Measurements from ENCODE around the gene TMEM231.

TMEM231 gene

GRCh38 chr16:75491876-75492275, 64.2 kb downstream of the TMEM231 start:
- Histone ChIP-seq H3K56ac (ENCODE audit: low read length) (no peak overlapping the region), H3K4me1 (ENCODE audit: control insufficient read depth, low read depth, low read length) (peaks cover 2% of the 10 kb centered on the region), H4K8ac (ENCODE audit: low read depth, low read length) (no peak overlapping the region), H2BK15ac (replicated peaks; ENCODE audit: low read depth) (no peak overlapping the region), H3K9ac (ENCODE audit: low read length) (no peak overlapping the region), H3K79me1 (ENCODE audit: low read length) (no peaks in the 10 kb centered on the region), H3K4me2 (ENCODE audit: low read length) (no peak overlapping the region), H2BK5ac (ENCODE audit: low read length) (no peak overlapping the region), H3K23ac (ENCODE audit: low read length) (no peak overlapping the region), H3K18ac (ENCODE audit: low read length) (no peak overlapping the region), H3K27me3 (ENCODE audit: insufficient read depth, low read length, poor library complexity) (no peaks in the 10 kb centered on the region), H3K36me3 (ENCODE audit: control insufficient read depth, insufficient read depth, low read length) (no peaks in the 10 kb centered on the region), H2BK120ac (ENCODE audit: low read depth, low read length) (no peak overlapping the region), H2AK5ac (ENCODE audit: low read length) (no peak overlapping the region), H3K4me3 (ENCODE audit: low read length) (no peak overlapping the region), H3K4ac (ENCODE audit: low read depth, low read length) (no peak overlapping the region), H3K79me2 (ENCODE audit: control insufficient read depth, insufficient read depth, low read length) (no peaks in the 10 kb centered on the region), H3K27ac (ENCODE audit: low read depth, low read length) (no peak overlapping the region), H4K5ac (ENCODE audit: low read length) (no peak overlapping the region)
- WGBS (ENCODE audit: extremely low coverage, insufficient coverage, low lambda C conversion rate), result no CpG with 5 or more reads among the region's 1 CpG
- peak; percentile 92 for DNase-seq

- H3K79me1 ChIP-seq (ENCODE audit: low read length), result no peaks in the 10 kb centered on the region
- no peak overlapping the region for H2BK15ac ChIP-seq (replicated peaks; ENCODE audit: low read depth)
- H3K27me3 ChIP-seq (ENCODE audit: insufficient read depth, low read length, poor library complexity), result no peaks in the 10 kb centered on the region
- no peak overlapping the region for H3K4me3 ChIP-seq (ENCODE audit: low read length)
- H3K27ac ChIP-seq (ENCODE audit: low read depth, low read length), result no peak overlapping the region
- H3K36me3 ChIP-seq (ENCODE audit: control insufficient read depth, insufficient read depth, low read length), result no peaks in the 10 kb centered on the region
- H2AK5ac ChIP-seq (ENCODE audit: low read length), result no peak overlapping the region
- H3K4me2 ChIP-seq (ENCODE audit: low read length), result no peak overlapping the region
- no peak overlapping the region for H2BK5ac ChIP-seq (ENCODE audit: low read length)
- H3K4ac ChIP-seq (ENCODE audit: low read depth, low read length), result no peak overlapping the region
- DNase-seq, result no peak
- H3K4me1 ChIP-seq (ENCODE audit: control insufficient read depth, low read depth, low read length), result no peaks in the 10 kb centered on the region
- no peak overlapping the region for H2BK120ac ChIP-seq (ENCODE audit: low read depth, low read length)
- no peak overlapping the region for H4K8ac ChIP-seq (ENCODE audit: low read depth, low read length)
- no peak overlapping the region for H3K56ac ChIP-seq (ENCODE audit: low read length)
- no peaks in the 10 kb centered on the region for H3K79me2 ChIP-seq (ENCODE audit: control insufficient read depth, insufficient read depth, low read length)
- H3K9ac ChIP-seq (ENCODE audit: low read length), result no peak overlapping the region
- H3K23ac ChIP-seq (ENCODE audit: low read length), result no peak overlapping the region
- no CpG with 5 or more reads among the region's 2 CpGs for WGBS (ENCODE audit: extremely low coverage, insufficient coverage, low lambda C conversion rate)
- no peak overlapping the region for H4K5ac ChIP-seq (ENCODE audit: low read length)
- H3K18ac ChIP-seq (ENCODE audit: low read length), result no peak overlapping the region
Measured at GRCh38 chr16:75488322-75488721, 67.7 kb downstream of the TMEM231 start.

Measured in mesendoderm (in vitro differentiated cells).